Peyer's patch (tissue), 4 donors: ENCODE data around the gene TXLNB.

Experiments used
- CTCF ChIP-seq, 6 experiments: fragments of 450-650 bp in 4 of 6; fragments of 200-600 bp in 2 of 6; sonication (generic) in 1 of 6; IDR thresholded peaks; one replicate each; pipeline ENCODE4 v1.5.1; 2017 to 2019; ENCODE audit warnings: antibody characterized with exemption in 6 of 6, mild to moderate bottlenecking in 3 of 6, moderate library complexity in 1 of 6
- POLR2A ChIP-seq, 2 donors: fragments of 450-650 bp; IDR thresholded peaks; one replicate each; pipeline ENCODE4 v1.5.1; 2017; ENCODE audit warnings: antibody characterized with exemption in 2 of 2, mild to moderate bottlenecking in 2 of 2, moderate library complexity in 2 of 2

- TF ChIP-seq POLR2A (IDR thresholded peaks at IDR 0.05) (no peak), CTCF (IDR thresholded peaks at IDR 0.05) (no peak)
Observed at GRCh38 chr6:139275279-139276055, 16.3 kb downstream of the TXLNB start.
